HuH-7.5 (cell line): ENCODE measurements around the gene SERPINI1.
"Not testable (repeated sequence)": the region's sequence is repeated elsewhere in the genome, so short reads cannot be mapped to it uniquely, and the experiment has no call there.

ENCODE experiments used
- DNase-seq: peaks from one replicate; pipeline ENCODE4 v3.0.0; 2011; ENCODE audit warnings: low spot score

Gene SERPINI1

DNA sequence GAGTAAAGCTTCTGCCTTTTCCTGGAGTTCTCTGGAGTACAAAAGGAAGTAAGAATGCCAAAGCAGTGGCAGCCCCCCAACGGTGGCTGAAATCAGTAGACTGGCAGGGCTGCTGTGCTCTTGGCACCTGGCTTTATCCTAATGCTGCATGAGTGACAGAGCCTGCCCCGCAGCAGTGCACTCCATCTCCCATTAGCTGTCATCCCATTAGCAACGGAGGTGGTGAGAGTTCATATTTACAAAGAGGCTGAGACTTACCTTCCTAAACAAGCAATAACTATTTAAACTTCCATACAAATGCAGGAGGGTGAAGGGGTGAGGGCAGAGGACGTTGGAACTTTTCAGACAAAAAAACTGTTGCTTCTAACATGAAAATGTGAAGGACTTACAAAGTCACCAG, 51.9 kb downstream of the SERPINI1 start:
- peak; percentile 3 for DNase-seq

DNA sequence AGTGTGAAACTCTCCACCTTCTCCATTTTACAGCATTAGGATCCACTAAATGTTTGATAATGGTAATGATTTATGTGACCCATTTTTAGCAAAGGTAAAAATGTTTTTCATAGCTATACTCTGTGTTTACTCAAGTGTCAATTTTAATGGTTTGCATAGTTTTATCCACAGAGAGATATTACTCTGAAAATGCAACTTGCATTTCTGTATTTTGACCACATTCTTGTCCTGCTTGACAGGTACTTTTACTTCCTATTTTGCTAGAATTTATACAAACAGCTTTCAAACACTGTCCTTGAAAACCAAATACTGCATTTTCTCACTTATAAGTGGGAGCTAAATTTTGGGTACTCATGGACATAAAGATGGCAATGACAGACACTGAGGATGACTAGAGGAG, 62.9 kb downstream of the SERPINI1 start:
- DNase-seq: no peak

DNA sequence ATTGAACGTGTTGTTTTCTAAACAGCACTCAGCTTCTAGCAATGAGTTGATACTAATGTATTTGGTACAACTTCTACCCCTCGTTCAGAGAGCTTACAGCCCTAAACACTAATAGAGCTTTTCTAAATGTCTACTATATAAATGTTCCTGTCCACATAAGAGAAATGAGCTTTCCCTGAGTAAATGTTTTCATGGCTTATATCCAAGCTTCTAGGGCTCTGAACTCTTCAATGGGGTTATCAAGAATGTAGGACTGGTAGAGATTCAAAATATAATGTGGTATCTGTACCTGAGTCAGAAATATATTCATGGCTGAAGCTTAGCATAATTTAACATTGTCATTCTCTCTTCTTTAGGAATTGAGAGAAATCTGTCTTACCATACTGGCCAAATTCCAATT, 73.4 kb downstream of the SERPINI1 start:
- no peak for DNase-seq

DNA sequence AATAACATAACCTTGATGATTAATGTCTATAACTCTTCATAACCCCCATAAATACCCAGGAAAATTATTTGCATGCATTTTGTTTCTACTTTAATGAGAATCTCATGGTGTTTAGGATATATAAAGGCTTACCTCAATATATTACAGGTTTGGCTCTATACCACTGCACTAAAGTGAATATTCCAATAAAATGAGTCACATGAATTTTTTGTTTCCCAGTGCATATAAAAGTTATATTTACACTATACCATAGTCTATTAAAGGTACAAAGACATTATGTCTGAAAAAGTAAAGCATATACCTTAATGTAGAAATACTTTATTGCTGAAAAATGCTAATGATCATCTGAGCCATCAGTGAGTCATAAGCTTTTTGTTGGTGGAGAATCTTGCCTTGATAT, 74.7 kb downstream of the SERPINI1 start:
- DNase-seq: no peak

DNA sequence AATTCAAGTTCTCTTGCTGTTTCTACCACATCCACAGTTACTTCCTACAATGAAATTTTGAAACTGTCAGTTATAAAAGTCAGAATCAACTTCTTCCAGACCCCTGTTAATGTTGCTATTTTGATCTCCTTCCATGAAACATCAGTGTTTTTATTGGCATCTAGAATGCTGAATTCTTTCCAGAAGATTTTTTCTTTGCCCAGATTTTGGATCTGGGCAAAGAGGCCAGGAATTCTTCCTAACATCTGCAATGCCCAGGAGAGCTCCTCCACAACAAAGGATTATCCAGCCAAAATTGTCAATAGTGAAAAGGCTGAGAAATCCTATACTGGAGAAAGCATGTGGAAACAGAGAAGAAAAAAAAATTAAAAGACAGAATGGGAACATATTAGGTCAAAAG, 75.5 kb downstream of the SERPINI1 start:
- no peak for DNase-seq

DNA sequence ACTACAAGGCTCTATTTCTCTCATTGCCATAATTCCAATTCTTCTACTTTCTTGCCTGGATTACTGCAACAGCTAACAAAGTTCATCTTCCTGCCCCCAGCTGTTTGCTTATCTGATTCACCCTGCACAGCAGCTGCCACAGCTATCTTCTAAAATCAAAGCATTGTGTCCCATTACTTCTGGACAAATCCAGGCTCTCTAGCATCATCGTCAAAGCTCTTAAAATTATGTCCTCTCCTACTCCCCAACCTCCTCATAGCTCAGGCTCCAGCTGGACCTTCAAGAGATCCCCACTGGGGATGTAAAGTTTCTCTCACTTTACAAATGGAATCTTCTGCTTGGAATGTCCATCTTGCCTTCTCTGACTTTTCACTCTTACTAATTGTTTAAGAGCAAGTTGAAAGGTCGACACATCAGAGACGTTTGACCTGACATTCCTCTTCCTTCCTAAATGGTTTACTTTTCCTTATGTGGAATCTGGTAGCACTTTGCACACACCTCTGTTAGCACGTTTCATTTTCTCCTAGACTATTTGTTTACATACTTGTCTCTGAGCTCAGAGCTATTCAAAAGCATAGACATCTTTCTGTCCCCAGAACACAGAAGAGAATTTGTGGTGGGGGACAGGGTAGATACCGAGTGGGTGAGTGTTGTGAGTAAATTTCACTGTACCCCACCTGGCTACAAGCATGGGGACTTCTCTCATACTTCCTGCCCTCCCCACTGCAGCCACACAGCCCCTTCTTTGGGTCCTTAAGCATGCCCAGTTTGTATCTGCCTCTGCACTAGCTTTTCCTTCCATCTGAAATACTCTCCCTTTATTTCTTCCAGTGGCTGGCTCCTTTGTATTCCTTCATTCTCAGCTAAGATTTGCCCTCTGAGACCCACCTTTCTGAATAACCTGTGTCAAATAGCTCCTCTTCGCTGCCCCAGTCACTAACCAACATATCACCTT, 77.9 kb downstream of the SERPINI1 start:
- DNase-seq: no peak

DNA sequence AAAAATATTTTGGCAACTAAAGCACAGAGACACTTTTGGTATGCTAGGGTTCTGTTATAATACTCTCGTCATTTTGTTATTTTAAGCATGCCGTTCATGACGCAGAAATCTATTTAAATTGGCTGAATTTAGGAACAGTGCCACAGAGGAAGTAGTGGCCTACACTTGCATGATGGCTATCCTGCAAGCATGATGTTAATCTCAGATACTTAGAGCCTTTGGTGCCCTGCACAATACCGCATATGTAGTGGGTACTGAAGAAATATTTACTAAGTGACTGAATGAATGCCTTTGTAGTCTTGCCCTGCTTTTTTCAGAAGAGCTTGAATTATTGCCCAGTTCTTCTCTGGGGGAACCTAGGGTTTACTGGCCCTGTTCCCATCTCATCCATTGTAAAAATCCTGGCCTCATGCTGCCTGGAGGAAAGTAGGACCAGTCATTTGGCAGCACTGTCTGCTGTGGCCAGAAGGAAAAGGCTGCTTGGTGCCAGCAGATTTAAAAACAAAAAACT, 79.0 kb downstream of the SERPINI1 start:
- DNase-seq: no peak

DNA sequence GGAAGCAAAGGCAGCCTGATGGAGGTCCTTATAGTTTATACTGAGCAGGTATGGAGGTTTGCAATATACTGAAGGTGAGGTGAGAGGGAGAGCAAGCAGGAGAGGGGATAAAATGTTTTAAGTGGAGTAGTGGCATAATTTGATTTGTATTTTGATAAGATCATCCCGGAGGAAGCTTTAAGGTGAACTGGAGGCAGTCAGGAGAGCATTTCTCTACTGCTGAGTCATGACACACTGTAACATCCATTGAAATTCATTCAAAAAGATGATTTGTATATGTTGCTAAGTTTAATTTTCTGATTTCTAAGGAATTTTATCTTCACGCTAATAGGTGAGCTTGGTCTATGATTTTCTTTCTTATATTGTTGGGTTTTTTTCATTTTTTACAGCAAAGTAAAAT, 81.4 kb downstream of the SERPINI1 start:
- DNase-seq: no peak

DNA sequence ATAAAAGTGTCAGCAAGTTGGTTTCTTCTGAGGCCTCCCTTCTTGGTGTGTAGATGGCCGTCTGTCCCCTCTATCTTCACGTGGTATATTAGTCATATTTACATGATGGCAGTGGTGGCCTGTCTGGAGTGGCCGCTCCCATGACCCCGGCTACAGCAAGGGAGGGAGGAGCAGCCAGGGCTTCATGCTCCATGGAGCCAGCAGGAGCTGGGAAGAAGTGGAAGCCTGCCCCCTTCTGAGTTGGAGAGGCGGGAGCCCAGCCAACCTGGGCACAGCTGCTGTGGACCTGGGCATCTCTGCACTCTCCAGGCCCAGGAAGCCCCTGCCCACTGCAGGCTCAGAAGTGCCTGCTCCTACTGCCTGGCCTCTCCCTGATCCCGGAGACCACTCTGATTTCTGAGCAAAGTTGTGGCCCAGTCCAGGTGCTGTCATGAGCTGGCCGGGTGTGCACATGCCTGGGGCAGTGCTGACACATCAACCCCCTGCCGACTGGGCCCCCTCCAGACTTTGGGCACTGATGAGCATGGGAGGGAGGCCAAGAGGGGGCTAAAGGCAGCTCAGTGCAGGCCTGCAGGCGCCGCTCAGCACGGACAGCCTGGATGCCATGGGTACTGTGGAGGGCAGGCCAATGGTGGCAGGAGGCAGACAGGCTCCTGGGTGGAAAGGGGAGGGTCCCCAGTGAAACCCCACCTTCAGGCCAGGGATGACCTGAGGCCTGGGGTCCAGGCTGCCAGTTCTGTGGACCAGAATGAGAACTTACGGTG, 84.8 kb downstream of the SERPINI1 start:
- no peak for DNase-seq

DNA sequence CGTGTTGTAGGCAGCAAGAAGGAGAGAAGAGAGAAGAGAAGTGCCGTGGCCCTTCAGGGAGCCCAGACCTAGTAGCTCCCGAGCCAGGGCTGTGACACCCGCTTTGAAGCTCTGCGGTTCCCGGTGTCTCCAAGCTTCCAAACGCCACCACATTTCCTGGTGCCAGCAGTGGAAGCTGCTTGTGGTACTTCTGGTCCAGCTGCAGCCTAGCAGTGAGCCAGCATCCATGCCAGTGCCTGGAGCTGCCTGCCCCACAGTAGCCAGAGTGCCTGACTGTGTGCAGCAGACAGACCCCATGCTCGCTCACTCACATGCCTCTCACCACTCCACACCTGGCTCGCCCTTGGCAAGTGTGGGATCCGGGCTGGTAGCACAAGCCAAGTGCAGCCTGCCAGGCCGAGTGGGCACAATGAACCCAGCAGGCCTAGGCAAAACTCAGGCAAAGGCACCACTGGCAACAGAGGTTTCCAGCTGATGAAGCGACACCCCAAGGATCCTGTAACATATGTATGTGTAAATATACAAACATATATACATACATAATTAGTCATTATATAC, 85.8 kb downstream of the SERPINI1 start:
- no peak for DNase-seq

DNA sequence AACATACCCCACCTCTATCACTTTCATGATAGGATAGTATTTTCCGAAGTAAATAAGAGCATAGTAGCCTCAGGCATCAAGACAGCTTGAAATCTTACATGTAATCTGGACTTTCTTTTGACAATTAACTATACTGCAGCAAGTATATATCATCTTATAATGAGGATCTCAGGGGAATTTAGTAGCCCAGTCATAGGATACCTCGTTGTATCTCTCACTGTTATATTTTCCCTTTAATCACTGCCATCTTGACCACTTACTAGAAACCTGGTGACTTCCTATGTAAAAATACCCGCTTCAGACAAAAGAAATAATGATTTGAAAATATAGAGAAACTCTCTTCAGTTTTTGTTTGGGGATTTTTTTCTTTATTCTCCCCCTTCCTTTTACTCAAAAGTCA, 88.2 kb downstream of the SERPINI1 start:
- DNase-seq: no peak

DNA sequence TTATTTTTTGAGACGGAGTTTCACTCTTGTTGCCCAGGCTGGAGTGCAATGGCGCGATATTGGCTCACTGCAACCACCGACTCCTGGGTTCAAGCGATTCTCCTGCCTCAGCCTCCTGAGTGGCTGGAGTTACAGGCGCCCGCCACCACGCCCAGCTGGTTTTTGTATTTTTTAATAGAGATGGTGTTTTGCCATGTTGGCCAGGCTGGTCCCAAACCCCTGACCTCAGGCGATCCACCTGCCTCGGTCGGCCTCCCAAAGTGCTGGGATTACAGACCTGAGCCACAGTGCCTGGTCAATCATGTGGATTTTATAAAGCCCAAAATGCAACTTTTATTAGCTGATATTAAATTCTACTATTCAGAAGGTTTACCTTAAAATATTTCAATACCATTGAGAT, 92.1 kb downstream of the SERPINI1 start:
- not testable (repeated sequence) for DNase-seq

DNA sequence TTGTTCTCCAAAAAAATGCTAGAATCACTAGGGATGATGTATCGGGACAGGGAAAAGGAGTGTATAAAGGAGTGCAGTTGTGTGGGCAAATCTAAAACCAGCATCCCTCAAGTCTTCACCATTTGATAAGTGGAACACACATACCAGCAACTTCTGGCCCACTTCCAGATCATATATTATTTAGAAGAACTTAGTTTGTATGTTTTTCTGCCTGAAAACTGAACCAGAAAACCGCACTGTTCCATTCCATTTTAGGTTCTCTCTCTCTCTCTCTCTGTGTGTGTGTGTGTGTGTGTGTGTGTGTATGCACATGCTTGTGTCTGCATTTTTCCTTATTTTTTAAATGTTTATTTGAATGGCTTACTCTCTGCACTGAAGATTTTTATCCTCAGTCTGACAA, 93.5 kb downstream of the SERPINI1 start:
- DNase-seq: no peak

DNA sequence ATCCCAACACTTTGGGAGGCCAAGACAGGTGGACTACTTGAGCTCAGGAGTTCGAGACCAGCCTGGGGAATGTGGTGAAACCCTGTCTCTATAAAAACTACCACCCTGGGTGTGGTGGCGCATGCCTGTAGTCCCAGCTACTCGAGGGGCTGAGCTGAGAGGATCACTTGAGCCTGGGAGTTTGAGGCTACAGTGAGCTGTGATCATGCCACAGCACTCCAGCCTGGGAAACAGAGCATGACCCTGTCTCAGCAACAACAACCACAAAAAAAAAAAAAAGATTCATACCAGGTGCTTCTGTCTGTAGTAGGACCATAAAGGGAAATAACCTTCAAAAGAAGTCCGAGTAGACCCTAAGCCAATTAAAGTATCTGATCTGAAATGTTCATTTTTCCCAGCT, 94.5 kb downstream of the SERPINI1 start:
- DNase-seq: no peak

DNA sequence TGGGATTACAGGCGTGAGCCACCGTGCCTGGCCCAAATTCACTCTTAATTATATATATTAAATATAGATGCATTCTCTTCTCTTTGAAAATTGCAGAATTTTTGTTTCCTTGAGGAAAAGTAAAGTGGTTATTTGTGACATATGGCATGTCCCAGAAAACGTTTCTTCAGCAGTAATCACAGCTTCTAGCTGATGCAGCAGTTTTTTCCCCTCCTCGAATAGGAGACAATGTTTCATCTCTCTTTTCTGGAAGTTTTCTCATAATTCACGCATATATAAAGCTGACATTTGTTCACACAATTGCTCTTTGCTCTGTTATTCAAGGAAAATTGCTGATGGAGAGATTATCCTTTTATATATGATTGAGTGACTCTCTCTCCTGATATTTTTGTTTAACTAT, 99.8 kb downstream of the SERPINI1 start:
- no peak for DNase-seq

DNA sequence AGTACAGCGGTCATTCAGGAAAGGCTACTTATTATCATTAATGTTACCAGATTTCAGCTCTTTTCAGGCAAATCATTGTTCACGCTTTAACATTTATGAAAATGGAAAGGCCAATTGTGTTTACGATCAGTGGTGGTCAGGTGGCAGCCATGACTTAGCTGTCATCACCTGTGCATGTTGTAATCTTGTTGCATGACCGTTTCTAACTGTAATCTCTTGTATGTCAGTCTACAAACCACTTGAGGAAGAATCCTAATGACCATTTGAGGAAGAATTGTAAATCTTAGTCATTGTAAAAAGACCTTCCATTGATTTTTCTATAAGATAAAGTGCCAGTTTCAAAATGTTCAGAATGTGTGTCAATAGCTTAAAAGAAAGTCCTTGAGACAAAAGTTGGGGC, 100.4 kb downstream of the SERPINI1 start:
- no peak for DNase-seq

DNA sequence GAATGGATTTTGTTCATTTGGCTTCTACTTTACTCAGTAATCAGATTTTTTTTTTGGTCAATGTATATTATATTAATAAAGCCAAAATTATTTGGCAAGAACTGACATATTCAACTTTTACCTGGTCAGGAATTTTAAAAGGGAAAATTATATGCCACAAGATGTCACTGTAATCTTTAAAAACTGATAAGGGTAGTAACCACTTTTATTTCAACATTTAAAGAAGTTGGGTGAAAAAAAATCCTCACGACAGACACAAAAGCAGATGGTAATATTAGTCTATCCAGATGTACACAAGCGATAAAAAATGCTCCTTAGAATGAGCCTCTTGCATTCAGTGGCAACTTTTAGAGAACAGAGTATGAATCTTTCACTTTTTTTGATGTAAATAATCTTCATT, 101.9 kb downstream of the SERPINI1 start:
- no peak for DNase-seq

DNA sequence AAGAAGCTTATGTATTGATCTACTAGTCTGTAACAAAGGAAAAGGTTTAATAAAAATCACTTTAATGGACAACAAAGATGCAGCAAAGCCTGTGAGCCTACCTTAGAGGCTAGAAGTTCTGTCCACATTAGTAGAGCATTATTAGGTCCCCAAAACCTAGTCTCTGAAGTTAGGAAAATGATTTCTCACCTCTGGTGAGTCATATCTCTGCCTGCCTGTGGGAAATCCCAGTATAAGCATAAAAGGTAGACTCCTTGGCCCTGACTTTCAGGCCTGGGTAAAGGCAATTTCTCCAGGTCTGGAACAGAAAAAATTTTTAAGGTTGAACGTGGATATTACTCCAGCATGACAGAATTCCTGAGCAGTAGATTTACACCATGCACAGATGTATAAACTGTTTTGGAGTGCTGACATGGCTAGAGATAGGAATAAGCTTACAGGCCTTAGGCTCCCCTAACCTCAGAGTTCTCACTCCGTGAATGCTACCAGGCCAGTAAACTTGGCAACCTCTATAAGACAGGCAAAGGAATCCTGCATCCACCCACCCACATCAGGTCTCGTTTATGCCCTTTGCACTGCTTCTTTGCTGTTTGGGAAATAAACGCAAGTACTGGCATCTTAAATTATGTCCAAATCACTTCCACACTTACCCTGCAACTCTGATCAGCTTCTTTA, 104.1 kb downstream of the SERPINI1 start:
- no peak for DNase-seq

DNA sequence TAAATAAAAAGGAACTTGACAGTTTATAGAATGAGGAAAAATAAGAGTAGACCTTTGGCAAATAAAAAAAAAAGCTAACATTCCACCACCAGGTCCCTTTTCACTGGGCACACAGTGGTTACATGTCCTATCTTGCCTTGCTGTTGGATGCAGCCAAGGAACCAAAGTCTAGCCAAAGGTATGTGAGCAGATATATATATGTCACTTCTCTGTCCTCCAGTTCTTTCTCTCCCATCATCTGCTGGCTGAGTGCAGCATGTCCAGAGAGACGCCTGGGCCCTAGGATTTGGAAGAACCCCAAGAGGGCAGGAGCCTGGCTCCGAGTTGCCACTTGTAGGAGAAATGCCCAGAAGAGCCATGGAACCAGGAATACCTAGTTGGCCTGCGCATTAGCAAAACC, 104.7 kb downstream of the SERPINI1 start:
- no peak for DNase-seq

DNA sequence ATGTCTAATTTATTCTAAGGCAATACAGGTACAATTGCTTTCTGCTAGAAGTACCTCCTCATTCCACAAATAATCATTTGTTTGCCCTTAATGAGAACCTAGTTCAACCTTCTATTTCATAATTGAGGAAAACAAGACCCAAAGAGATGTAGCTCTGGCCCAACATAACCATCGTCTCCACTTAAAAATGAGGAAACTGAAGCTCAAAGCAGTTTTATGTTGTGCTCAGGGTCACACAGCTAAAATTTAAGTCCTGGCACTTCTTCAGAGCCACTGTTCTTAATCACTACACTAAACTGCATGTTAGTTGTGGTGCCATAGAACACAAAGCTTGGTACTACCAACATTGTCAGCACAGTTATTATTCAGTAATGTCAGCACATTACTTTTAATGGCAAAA, 108.0 kb downstream of the SERPINI1 start:
- no peak for DNase-seq

DNA sequence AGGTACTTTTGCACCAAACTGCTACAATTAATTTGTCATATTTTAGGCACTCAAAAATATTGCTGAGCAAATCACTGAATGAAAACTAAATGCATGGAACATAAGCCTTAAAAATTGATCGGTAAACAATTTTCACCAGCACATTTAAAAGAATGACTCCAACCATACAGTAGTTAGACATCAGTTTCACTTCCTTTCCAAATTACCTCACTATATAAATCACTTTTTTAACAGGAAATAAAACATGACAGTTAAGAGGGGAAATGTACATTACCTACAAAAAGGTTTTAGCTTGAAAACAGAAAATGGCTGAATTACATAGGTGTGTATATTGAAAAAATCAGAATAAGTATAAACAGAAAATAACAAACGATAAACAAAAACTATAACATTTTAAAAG, 108.4 kb downstream of the SERPINI1 start:
- no peak for DNase-seq

DNA sequence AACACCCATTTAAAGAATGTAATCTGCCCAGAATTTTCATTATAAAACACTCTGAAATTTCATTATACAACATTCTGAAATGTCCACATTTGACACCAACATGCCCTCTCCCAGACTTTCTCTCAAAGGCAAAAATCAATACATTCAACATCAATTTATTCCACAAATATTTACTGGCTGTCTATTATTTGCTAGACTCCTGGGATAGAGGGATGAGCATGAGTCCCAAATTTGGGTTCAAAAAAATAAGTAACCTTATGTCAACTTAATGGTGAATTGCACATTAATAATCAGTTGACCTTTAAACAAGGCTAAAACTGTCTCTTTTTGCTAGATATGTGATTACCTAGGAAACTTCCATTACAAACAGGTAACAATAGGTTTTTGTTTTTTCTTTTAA, 109.0 kb downstream of the SERPINI1 start:
- no peak for DNase-seq
